Spleen (tissue), 7 donors: Measurements from ENCODE around the gene STK33.

Experiments used
- CTCF ChIP-seq, 11 experiments: fragments of 200-600 bp in 7 of 11; fragments of 450-650 bp in 4 of 11; sonication (generic) in 4 of 11; IDR thresholded peaks in 8 of 11; conservative IDR thresholded peaks in 3 of 11; 1 replicate in 7 of 11; 2 replicates in 4 of 11; pipeline versions ENCODE4 v1.4.0 to v1.8.0; 2016 to 2021; ENCODE audit warnings: antibody characterized with exemption in 11 of 11, inconsistent platforms in 4 of 11, mild to moderate bottlenecking in 1 of 11
- POLR2A ChIP-seq, 3 donors: fragments of 450-650 bp; IDR thresholded peaks; one replicate each; pipeline ENCODE4 v1.5.1; 2017; ENCODE audit warnings: antibody characterized with exemption in 3 of 3, mild to moderate bottlenecking in 1 of 3
- POLR2AphosphoS5 ChIP-seq, 3 donors: sonication (generic); formaldehyde crosslinking; IDR thresholded peaks; one replicate each; pipeline ENCODE4 v1.5.1; 2017; ENCODE audit warnings: antibody characterized with exemption in 3 of 3
- donor health status: DM: no; HTN: no; CAD: no; lungs with moderate emphysema.
- donor health status: DM: no; HTN: no; CAD: no.
- donor health status: DM: no; HTN: no; CAD: no.

- TF ChIP-seq CTCF (IDR thresholded peaks at IDR 0.05 in 8 of 11, conservative IDR thresholded peaks at IDR 0.05 in 3 of 11), result no peak
- TF ChIP-seq POLR2AphosphoS5 (IDR thresholded peaks at IDR 0.05), result no peak
- no peak for TF ChIP-seq POLR2A (IDR thresholded peaks at IDR 0.05)
Measured at GRCh38 chr11:8605971-8606563, 12.0 kb upstream of the STK33 start.
